Measurements from ENCODE around the gene RHEBL1.

RHEBL1 gene

GRCh38 chr12:49069507-49070346, at the start of gene RHEBL1:
TSS of gene RHEBL1 (minus strand) at chr12:49069979. CDS start at chr12:49069785, 194 bp downstream.
- Mint-ChIP-seq H3K36me3 (ENCODE audit: low read depth) (peaks cover 17% of the 10 kb centered on the region), H3K4me1 (ENCODE audit: low read depth) (peaks cover 23% of the 10 kb centered on the region), H3K27me3 (no peaks in the 10 kb centered on the region), H3K27ac (peak within 1 kb of the TSS; percentile 94), H3K4me3 (peak within 1 kb of the TSS; percentile 90), H3K9me3 (no peaks in the 10 kb centered on the region)
- DNase-seq: peak; percentile 99

- Mint-ChIP-seq H3K27ac (peak overlapping the region; percentile 92), H3K27me3 (no peaks in the 10 kb centered on the region), H3K36me3 (ENCODE audit: low read depth) (peaks cover 18% of the 10 kb centered on the region), H3K9me3 (no peaks in the 10 kb centered on the region), H3K4me3 (peak overlapping the region; percentile 95), H3K4me1 (ENCODE audit: low read depth) (peaks cover 38% of the 10 kb centered on the region)
- no peak for DNase-seq
Measured at GRCh38 chr12:49111206-49111605, 41.4 kb upstream of the RHEBL1 start.

GRCh38 chr12:49110464-49111155, 40.8 kb upstream of the RHEBL1 start, which contains the start of gene LMBR1L:
TSS of gene LMBR1L (minus strand) at chr12:49110847. CDS start at chr12:49110555, 292 bp downstream.
- H3K36me3 Mint-ChIP-seq (ENCODE audit: low read depth): peaks cover 18% of the 10 kb centered on the region
- peaks cover 38% of the 10 kb centered on the region for H3K4me1 Mint-ChIP-seq (ENCODE audit: low read depth)
- H3K27me3 Mint-ChIP-seq: no peaks in the 10 kb centered on the region
- peak within 1 kb of the TSS; percentile 95 for H3K4me3 Mint-ChIP-seq
- H3K9me3 Mint-ChIP-seq: no peaks in the 10 kb centered on the region
- DNase-seq: peak; percentile 93
- peak within 1 kb of the TSS; percentile 92 for H3K27ac Mint-ChIP-seq

- peaks cover 21% of the 10 kb centered on the region for H3K36me3 Mint-ChIP-seq (ENCODE audit: low read depth)
- no peak for DNase-seq
- no peaks in the 10 kb centered on the region for H3K27me3 Mint-ChIP-seq
- H3K9me3 Mint-ChIP-seq: no peaks in the 10 kb centered on the region
- H3K4me1 Mint-ChIP-seq (ENCODE audit: low read depth): peaks cover 38% of the 10 kb centered on the region
- H3K4me3 Mint-ChIP-seq: peak overlapping the region; percentile 95
- H3K27ac Mint-ChIP-seq: peak overlapping the region; percentile 92
Measured at GRCh38 chr12:49109641-49110463, 40.1 kb upstream of the RHEBL1 start.

- H3K27ac Mint-ChIP-seq: peak overlapping the region; percentile 89
- no peaks in the 10 kb centered on the region for H3K9me3 Mint-ChIP-seq
- DNase-seq: no peak
- H3K4me1 Mint-ChIP-seq (ENCODE audit: low read depth): peaks cover 38% of the 10 kb centered on the region
- peaks cover 28% of the 10 kb centered on the region for H3K36me3 Mint-ChIP-seq (ENCODE audit: low read depth)
- peak overlapping the region; percentile 95 for H3K4me3 Mint-ChIP-seq
- H3K27me3 Mint-ChIP-seq: no peaks in the 10 kb centered on the region
Measured at GRCh38 chr12:49108958-49109404, 39.2 kb upstream of the RHEBL1 start.

- DNase-seq: no peak
Measured at GRCh38 chr12:49105504-49106084, 35.8 kb upstream of the RHEBL1 start.

GRCh38 chr12:49104822-49105221, 35.0 kb upstream of the RHEBL1 start:
- DNase-seq: no peak
- no peaks in the 10 kb centered on the region for H3K27me3 Mint-ChIP-seq

More at GRCh38 chr12:49105504-49106084, 35.8 kb upstream of the RHEBL1 start:
- no peak overlapping the region for H3K27ac Mint-ChIP-seq
- no peak overlapping the region for H3K4me3 Mint-ChIP-seq
- H3K36me3 Mint-ChIP-seq (ENCODE audit: low read depth): peaks cover 58% of the 10 kb centered on the region
- no peaks in the 10 kb centered on the region for H3K9me3 Mint-ChIP-seq
- H3K27me3 Mint-ChIP-seq: no peaks in the 10 kb centered on the region
- peaks cover 29% of the 10 kb centered on the region for H3K4me1 Mint-ChIP-seq (ENCODE audit: low read depth)

GRCh38 chr12:49100380-49100779, 30.6 kb upstream of the RHEBL1 start:
- Mint-ChIP-seq H3K4me1 (ENCODE audit: low read depth) (no peaks in the 10 kb centered on the region), H3K27ac (no peak overlapping the region), H3K9me3 (no peaks in the 10 kb centered on the region), H3K27me3 (peaks cover 3% of the 10 kb centered on the region), H3K4me3 (no peak overlapping the region), H3K36me3 (ENCODE audit: low read depth) (peaks cover 71% of the 10 kb centered on the region)
- no peak for DNase-seq

More at GRCh38 chr12:49104822-49105221, 35.0 kb upstream of the RHEBL1 start:
- H3K27ac Mint-ChIP-seq: no peak overlapping the region
- no peaks in the 10 kb centered on the region for H3K9me3 Mint-ChIP-seq
- H3K4me3 Mint-ChIP-seq: no peak overlapping the region
- peaks cover 59% of the 10 kb centered on the region for H3K36me3 Mint-ChIP-seq (ENCODE audit: low read depth)
- H3K4me1 Mint-ChIP-seq (ENCODE audit: low read depth): peaks cover 25% of the 10 kb centered on the region

- H3K4me1 Mint-ChIP-seq (ENCODE audit: low read depth): peaks cover 5% of the 10 kb centered on the region
- H3K36me3 Mint-ChIP-seq (ENCODE audit: low read depth): peaks cover 60% of the 10 kb centered on the region
- no peak for DNase-seq
- no peak overlapping the region for H3K27ac Mint-ChIP-seq
- H3K4me3 Mint-ChIP-seq: no peak overlapping the region
- H3K27me3 Mint-ChIP-seq: peaks cover 19% of the 10 kb centered on the region
- H3K9me3 Mint-ChIP-seq: no peaks in the 10 kb centered on the region
Measured at GRCh38 chr12:49098703-49099102, 28.9 kb upstream of the RHEBL1 start.

- Mint-ChIP-seq H3K36me3 (ENCODE audit: low read depth) (peaks cover 54% of the 10 kb centered on the region), H3K4me3 (no peak overlapping the region), H3K9me3 (no peaks in the 10 kb centered on the region), H3K27ac (no peak overlapping the region), H3K27me3 (peaks cover 25% of the 10 kb centered on the region), H3K4me1 (ENCODE audit: low read depth) (peaks cover 8% of the 10 kb centered on the region)
- peak; percentile 71 for DNase-seq
Measured at GRCh38 chr12:49098035-49098451, 28.3 kb upstream of the RHEBL1 start.

- no peak overlapping the region for H3K27ac Mint-ChIP-seq
- peaks cover 48% of the 10 kb centered on the region for H3K36me3 Mint-ChIP-seq (ENCODE audit: low read depth)
- no peak overlapping the region for H3K4me3 Mint-ChIP-seq
- H3K9me3 Mint-ChIP-seq: no peaks in the 10 kb centered on the region
- no peak for DNase-seq
- peaks cover 11% of the 10 kb centered on the region for H3K4me1 Mint-ChIP-seq (ENCODE audit: low read depth)
- peaks cover 30% of the 10 kb centered on the region for H3K27me3 Mint-ChIP-seq
Measured at GRCh38 chr12:49097381-49097780, 27.6 kb upstream of the RHEBL1 start.

GRCh38 chr12:49094975-49095365, 25.2 kb upstream of the RHEBL1 start:
- Mint-ChIP-seq H3K4me3 (no peak overlapping the region), H3K36me3 (ENCODE audit: low read depth) (peaks cover 25% of the 10 kb centered on the region), H3K9me3 (no peaks in the 10 kb centered on the region), H3K4me1 (ENCODE audit: low read depth) (peaks cover 32% of the 10 kb centered on the region), H3K27me3 (peaks cover 53% of the 10 kb centered on the region), H3K27ac (no peak overlapping the region)
- DNase-seq: no peak

GRCh38 chr12:49094160-49094974, 24.6 kb upstream of the RHEBL1 start, which contains the start of gene DHH:
TSS of gene DHH (minus strand) at chr12:49094801. CDS start at chr12:49094512, 289 bp downstream.
- peaks cover 36% of the 10 kb centered on the region for H3K4me1 Mint-ChIP-seq (ENCODE audit: low read depth)
- H3K4me3 Mint-ChIP-seq: no peak within 1 kb of the TSS
- H3K36me3 Mint-ChIP-seq (ENCODE audit: low read depth): peaks cover 21% of the 10 kb centered on the region

More at GRCh38 chr12:49094160-49094974, 24.6 kb upstream of the RHEBL1 start, which contains the start of gene DHH:
- Mint-ChIP-seq H3K9me3 (no peaks in the 10 kb centered on the region), H3K27me3 (peaks cover 58% of the 10 kb centered on the region), H3K27ac (no peak within 1 kb of the TSS)
- DNase-seq: peak; percentile 36
